Fibroblast of lung (primary cell): ENCODE measurements around the gene KIAA0930.

Experiments
- EZH2 ChIP-seq: IDR thresholded peaks from 2 replicates; pipeline ENCODE4 v1.5.1; 2012; ENCODE audit warnings: low read length, control low read depth, mild to moderate bottlenecking; ENCODE audit errors: missing control alignments
- TF ChIP-seq, protein P1 (sequence below), 2 donors: IDR thresholded peaks in 1 of 2; conservative IDR thresholded peaks in 1 of 2; 1 replicate in 1 of 2; 2 replicates in 1 of 2; pipeline ENCODE4 v1.5.1; 2011 to 2012; ENCODE audit warnings: low read length in 2 of 2, control low read depth in 1 of 2, inconsistent platforms in 1 of 2, low read depth in 1 of 2, mild to moderate bottlenecking in 1 of 2

DNA sequence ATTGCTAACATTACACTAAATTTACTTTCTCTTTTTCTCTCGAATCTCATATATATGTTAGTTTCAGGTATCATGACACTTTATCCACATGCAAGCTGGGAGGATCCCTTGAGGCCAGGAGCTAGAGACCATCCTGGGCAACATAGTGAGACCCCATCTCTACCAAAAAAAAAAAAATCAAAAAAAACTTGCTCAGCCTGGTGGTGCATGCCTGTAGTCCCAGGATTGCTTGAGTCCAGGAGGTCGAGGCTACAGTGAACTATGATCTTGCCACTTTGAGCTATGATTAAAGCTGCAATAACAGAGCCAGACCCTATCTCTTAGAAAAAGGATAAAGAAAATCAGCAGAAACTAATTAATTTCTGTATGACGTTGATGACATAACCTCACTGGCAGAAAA, 40.3 kb upstream of the KIAA0930 start:
- TF ChIP-seq, protein P1, sequence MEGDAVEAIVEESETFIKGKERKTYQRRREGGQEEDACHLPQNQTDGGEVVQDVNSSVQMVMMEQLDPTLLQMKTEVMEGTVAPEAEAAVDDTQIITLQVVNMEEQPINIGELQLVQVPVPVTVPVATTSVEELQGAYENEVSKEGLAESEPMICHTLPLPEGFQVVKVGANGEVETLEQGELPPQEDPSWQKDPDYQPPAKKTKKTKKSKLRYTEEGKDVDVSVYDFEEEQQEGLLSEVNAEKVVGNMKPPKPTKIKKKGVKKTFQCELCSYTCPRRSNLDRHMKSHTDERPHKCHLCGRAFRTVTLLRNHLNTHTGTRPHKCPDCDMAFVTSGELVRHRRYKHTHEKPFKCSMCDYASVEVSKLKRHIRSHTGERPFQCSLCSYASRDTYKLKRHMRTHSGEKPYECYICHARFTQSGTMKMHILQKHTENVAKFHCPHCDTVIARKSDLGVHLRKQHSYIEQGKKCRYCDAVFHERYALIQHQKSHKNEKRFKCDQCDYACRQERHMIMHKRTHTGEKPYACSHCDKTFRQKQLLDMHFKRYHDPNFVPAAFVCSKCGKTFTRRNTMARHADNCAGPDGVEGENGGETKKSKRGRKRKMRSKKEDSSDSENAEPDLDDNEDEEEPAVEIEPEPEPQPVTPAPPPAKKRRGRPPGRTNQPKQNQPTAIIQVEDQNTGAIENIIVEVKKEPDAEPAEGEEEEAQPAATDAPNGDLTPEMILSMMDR (conservative IDR thresholded peaks at IDR 0.05 in 1 of 2, IDR thresholded peaks at IDR 0.05 in 1 of 2; ENCODE audit: low read depth in 1 of 2, low read length in 2 of 2): no peak
- no peak for TF ChIP-seq EZH2
